HG03571 (cell line): ENCODE data around the gene TCF19.
A peak's percentile ranks its signal among the peaks of the same experiment; 100 is the strongest.
"Not testable (repeated sequence)": the region's sequence is repeated elsewhere in the genome, so short reads cannot be mapped to it uniquely, and the experiment has no call there.

Experiments
- ATAC-seq: cut with Tn5 transposase; IDR thresholded peaks from one replicate; pipeline ENCODE4 v1.9.1; 2021; ENCODE audit not compliant: unreplicated experiment

The TCF19 gene

DNA sequence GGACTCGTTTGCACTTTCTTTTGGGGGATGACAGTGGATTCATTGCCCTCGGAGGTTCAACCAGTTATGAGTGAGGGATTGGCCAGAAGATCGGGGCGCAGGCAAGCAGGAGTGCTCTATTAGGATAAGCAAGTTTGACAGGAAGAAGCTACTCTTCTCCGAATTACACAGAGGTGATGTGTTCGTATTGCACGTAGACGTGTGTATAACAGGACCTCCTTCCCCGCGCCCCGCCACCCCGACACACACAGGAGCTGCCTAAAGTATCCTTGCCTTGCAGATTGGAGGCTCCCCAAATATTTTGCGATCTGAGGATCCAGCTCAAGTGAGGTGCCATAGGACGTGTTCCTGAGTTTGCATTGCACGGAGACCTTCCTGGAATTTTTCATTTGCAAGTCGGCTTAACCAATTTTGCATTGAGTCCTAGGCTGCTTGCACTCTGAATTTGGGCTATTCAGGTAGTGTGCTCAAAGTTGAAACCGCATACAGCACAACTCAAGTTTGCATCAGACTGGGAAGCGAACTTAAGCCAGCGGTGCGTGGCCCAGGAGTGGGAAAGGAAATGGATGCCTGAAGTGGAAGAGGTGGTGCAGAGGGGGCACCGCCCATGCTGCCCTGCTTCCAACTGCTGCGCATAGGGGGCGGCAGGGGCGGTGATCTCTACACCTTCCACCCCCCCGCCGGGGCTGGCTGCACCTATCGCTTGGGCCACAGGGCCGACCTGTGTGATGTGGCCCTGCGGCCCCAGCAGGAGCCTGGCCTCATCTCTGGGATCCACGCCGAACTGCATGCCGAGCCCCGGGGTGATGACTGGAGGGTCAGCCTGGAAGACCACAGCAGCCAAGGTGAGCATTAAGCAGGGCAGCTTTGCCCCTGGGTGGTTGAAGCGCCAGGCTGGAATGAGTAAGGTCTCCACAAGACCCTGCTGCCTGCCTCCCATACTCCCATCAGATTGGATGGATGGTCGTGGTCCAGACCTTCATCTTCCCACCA lies 770 bp downstream of the TCF19 start:
- ATAC-seq, result no peak

- ATAC-seq, result no peak
Measured at GRCh38 chr6:31161216-31162126, 3.1 kb downstream of the TCF19 start.

DNA sequence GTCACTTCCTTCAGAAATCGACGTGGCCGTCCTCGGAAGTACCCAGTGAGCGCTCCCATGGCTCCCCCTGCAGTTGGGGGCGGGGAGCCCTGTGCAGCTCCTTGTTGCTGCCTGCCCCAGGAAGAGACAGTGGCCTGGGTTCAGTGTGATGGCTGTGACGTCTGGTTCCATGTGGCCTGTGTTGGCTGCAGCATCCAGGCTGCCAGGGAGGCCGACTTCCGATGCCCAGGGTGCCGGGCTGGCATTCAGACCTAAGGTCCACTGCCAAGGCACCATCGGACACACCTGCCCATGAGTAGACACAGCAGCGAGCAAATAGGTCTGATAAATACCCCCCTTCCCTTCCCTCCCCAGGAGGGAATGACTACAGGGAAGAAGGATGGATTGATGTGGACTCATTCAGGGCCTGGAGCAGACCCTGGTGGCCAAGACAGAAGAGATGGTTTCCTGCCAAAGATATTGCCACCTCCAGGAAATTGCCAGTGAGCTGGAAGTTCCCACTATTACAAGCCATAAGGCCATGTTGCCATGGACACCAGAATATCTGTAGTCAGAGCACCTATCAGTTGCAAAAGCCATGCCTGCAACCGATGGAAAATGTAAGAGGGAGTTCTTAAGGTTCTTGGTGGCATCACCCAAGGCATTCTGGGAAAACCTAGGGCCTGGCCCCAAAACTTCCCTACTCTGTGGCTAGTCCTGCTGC lies 4.2 kb downstream of the TCF19 start:
- no peak for ATAC-seq

DNA sequence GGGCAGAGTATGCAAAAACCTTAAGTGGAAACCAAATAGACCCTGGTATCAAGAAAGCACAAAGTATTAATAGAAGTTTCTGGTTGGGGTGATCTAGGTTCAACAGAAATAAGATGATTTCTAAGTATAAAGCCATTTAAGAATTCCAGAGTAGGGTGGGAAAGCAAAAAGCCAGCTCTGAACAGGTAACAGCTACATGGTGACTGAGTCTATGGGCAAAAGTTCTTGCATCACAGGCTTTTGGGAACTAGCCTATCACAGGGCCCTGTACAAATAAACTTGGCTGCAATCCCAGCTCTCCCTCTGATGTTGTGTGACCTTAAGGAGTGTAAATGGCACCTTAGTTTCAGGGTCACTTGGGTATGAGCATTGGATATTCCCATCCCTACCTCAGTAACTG lies 5.5 kb downstream of the TCF19 start:
- no peak for ATAC-seq

DNA sequence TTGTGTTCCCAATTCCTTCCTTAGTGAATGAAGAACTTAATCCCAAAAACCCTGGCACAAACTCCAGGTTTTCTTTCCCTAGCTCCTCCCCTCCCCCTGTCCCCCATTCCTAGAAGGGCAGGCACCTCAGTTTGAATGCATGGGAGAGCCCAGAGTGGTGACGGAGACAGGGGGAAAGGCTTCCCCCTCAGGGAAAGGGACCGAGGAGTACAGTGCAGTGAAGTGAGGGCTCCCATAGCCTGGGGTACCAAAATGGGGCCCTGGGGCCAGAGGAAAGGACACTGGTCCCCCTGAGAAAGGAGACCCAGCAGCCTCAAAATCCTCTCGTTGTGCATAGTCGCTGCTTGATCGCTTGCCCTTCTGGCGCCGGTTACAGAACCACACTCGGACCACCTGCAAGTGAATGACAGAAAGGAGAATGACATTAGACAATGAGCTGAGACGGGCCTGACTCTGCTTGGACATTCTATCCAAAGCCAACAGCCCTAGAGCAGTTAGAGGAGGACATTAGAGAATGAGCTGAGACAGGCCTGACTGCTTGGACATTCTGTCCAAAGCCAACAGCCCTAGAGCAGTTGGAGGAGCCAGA lies 6.2 kb downstream of the TCF19 start:
- ATAC-seq, result not testable (repeated sequence)

- peak; percentile 72 for ATAC-seq
Measured at GRCh38 chr6:31165064-31165832, 6.9 kb downstream of the TCF19 start.

- ATAC-seq, result no peak
Measured at GRCh38 chr6:31165986-31166385, 7.6 kb downstream of the TCF19 start.

- ATAC-seq, result no peak
Measured at GRCh38 chr6:31168606-31169005, 10.2 kb downstream of the TCF19 start.

DNA sequence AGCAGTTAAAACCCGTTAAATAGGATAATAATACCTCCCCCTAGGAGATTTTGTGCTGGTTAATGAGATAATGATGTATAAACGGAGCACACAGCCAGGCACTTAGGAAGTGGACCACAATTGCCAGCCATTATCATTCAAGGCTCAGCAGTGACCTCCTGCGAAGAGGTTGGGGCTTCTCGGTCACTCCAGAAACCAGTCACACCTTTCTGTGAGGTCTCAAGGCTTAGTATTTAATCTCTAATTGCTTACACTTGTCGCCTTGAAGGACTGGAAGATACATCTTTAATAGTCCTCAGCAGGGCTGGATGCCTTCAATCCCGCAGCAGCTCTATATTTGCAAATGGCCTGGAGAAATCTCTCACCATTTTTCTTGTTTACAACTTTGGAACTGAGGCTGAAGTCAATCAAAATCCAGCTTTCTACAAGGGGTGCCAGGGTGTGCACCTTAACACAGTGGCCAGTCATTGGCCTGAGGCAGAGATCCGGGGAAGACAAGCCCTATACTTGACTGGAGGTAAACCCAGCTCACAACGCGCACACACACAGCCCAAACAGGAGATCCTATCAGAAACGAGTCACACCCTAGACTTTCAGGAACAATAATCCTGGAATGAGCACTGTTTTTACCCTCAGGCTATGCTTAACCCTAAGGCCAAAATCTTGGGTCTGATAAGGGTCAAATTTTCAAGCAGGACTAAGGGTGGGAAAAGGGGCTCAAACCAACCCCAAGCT lies 10.9 kb downstream of the TCF19 start:
- ATAC-seq, result no peak

- not testable (repeated sequence) for ATAC-seq
Measured at GRCh38 chr6:31169858-31170599, 11.6 kb downstream of the TCF19 start.

GRCh38 chr6:31170600-31170881 lies 12.2 kb downstream of the TCF19 start, which contains the start of gene POU5F1:
Gene POU5F1, minus strand, starts transcription at chr6:31170682. Its CDS starts 62 bp downstream, at chr6:31170620.
- ATAC-seq, result no peak

GRCh38 chr6:31170987-31171671 lies 12.7 kb downstream of the TCF19 start:
- ATAC-seq, result no peak

GRCh38 chr6:31171931-31172905 lies 13.8 kb downstream of the TCF19 start:
- no peak for ATAC-seq

GRCh38 chr6:31172973-31173384 lies 14.6 kb downstream of the TCF19 start:
- ATAC-seq, result no peak

GRCh38 chr6:31173406-31173805 lies 15.0 kb downstream of the TCF19 start:
- no peak for ATAC-seq

GRCh38 chr6:31174378-31174777 lies 16.0 kb downstream of the TCF19 start:
- ATAC-seq, result no peak

DNA sequence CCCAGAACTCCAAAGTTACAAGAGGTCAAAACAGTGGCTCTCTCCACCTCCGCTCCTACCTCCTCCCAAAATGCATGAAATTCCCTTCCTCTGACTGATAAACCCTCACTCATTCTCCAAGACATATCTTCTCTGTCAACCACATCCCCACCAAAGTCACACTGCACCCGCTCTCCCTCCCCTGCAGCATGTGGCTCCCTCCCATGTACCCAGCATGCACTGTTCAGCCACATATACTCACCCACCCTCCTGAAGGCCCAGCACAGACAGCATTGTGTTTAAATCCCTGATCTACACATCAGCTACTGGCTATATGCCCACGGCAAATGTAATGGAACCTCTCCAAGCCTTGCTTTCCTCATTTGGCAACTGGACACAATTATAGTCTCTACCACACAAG lies 17.6 kb downstream of the TCF19 start:
- no peak for ATAC-seq
